MG63 (cell line): ENCODE measurements around the gene TRMT61A. TPM values are rescaled to one million over a fixed set of nuclear protein-coding genes. Genes with fewer than 3 reads are reported as not detected.

Experiments
- DNase-seq: peaks from one replicate; pipeline ENCODE4 v3.0.0-alpha.2; 2020
- H3K27me3 ChIP-seq: fragments of 250-450 bp; sonication (Bioruptor Pico); 2 replicates; pipeline ENCODE4 v1.5.1; 2020; ENCODE audit warnings: mild to moderate bottlenecking, moderate library complexity
- H3K36me3 ChIP-seq: fragments of 250-450 bp; sonication (Bioruptor Pico); 2 replicates; pipeline ENCODE4 v1.5.1; 2020; ENCODE audit warnings: mild to moderate bottlenecking, moderate library complexity
- H3K4me3 ChIP-seq: fragments of 250-450 bp; sonication (Bioruptor Pico); 2 replicates; pipeline ENCODE4 v1.5.1; 2020; ENCODE audit warnings: mild to moderate bottlenecking, moderate library complexity
- H3K9me3 ChIP-seq: fragments of 250-450 bp; sonication (Bioruptor Pico); 2 replicates; pipeline ENCODE4 v1.5.1; 2020; ENCODE audit warnings: mild to moderate bottlenecking, moderate library complexity
- total RNA-seq: library from RNA; depleted of rRNA; stranded (reverse); fragments of >200 nt; shearing (Covaris generic); gene quantifications from 2 replicates; pipeline ENCODE4 v1.2.3, GENCODE V29; 2014; ENCODE audit warnings: low replicate concordance

Gene TRMT61A
- total RNA-seq, 1 experiment from 2014 or later = 43.2 TPM

DNA sequence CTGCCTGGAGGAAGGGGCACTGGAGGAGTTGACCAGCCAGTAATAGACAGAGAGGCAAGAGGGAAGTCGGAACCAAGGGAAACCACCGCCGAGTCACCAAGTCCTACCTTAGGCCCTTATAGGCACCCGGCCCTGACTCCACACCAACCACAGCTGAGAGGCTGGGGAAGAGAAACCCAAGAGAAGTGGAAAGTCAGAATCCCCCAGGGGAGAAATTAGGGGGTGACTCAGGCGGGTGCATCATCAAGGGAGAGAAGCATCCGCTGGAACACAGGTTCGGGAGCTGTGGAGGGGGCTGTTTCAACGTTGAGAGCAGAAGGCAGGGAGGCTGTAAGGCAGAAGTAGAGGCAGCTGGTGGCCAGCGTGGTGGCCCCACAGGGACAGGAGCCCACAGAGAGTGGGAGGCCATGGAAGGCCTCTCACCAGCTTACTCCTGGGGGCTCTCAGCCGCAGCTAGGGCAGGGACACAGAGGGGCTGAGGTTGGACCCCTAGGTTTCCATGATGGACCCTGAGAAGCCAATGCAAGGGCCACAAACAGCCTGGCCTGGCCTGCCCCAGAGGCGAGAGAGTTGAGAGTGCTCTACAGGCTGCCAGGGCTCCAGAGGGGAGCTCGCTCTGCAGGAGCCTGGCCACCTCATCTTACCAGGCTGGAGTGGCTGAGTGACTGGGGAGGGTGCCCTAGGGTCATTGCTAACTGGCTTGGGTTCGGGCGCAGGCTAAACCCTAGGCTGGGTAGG, 1.4 kb upstream of the TRMT61A start:
- Histone ChIP-seq H3K27me3 (no peaks in the 10 kb centered on the region; the same call in 1 of the 2 replicates), H3K4me3 (no peak overlapping the region), H3K9me3 (no peaks in the 10 kb centered on the region), H3K36me3 (peaks cover 4% of the 10 kb centered on the region)
- no peak for DNase-seq

GRCh38 chr14:103528146-103528586, 830 bp upstream of the TRMT61A start:
- H3K27me3 ChIP-seq = no peaks in the 10 kb centered on the region
- peaks cover 4% of the 10 kb centered on the region for H3K36me3 ChIP-seq
- DNase-seq = no peak
- H3K4me3 ChIP-seq = peak overlapping the region; percentile 79
- no peaks in the 10 kb centered on the region for H3K9me3 ChIP-seq

DNA sequence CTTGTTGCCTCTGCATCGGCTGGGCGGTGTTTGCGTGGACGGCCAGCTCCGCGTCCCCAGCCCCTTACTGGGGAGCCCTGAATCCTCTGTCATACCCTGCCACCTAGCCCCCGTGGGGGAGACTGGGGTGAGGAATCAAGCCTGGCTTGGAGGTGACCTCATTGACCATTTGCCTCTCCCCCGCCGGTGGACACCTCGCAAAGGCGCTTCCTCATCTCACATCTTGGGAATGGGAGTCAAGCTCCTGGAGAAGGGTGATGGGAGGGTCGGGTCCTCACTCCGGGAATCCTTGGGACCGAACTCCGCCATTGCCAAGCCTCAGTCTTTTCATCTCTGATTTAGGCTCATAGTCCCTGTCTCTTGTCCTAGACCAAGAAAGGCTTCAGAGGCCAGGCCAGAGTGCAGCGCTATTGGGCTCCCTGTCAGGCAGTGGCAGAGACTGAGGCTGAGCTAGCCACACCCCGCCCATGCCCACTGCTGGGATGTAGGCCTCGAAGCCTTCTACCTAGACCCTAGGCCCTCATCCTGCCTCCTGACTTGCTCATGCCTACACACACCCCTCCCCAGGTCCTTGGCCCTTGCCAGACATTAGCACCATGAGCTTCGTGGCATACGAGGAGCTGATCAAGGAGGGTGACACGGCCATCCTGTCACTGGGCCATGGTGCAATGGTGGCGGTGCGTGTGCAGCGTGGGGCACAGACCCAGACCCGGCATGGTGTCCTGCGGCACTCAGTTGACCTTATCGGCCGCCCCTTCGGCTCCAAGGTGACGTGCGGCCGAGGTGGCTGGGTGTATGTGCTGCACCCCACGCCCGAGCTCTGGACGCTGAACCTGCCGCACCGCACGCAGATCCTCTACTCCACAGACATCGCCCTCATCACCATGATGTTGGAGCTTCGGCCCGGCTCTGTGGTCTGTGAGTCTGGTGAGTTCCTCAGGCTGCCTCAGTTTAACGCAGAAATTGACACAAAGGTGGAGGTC, 678 bp downstream of the TRMT61A start:
- Histone ChIP-seq H3K36me3 (peaks cover 7% of the 10 kb centered on the region), H3K4me3 (peak overlapping the region; percentile 79), H3K27me3 (no peaks in the 10 kb centered on the region), H3K9me3 (no peaks in the 10 kb centered on the region)
- DNase-seq = no peak

DNA sequence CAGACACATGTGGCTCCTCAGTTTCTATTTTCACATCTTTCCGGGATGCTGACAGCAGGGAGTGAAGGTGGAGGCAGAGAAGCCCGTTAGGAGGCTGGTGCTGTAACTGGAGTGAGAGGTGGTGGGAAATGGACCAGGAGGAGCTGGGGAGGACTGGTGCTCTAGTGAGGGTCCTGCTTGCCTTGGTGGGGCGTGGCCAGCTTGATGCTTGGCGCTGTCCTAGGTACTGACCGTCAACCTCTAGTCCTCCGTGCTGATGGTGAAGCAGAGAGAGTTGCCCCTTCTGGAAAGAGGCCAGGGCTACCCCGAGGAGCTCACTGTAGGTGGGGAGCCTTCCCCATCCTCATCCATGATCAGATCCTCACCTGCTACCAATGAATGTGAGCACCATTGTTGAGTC, 1.4 kb downstream of the TRMT61A start:
- no peak for DNase-seq
- Histone ChIP-seq H3K36me3 (peaks cover 7% of the 10 kb centered on the region), H3K27me3 (no peaks in the 10 kb centered on the region), H3K9me3 (no peaks in the 10 kb centered on the region), H3K4me3 (peak overlapping the region; percentile 79)

- no peaks in the 10 kb centered on the region for H3K9me3 ChIP-seq
- H3K4me3 ChIP-seq = no peak overlapping the region
- peaks cover 7% of the 10 kb centered on the region for H3K36me3 ChIP-seq
- DNase-seq = no peak
- no peaks in the 10 kb centered on the region for H3K27me3 ChIP-seq
Measured at GRCh38 chr14:103530831-103531230, 1.8 kb downstream of the TRMT61A start.

- H3K9me3 ChIP-seq = no peaks in the 10 kb centered on the region
- peaks cover 7% of the 10 kb centered on the region for H3K36me3 ChIP-seq
- DNase-seq = no peak
- H3K27me3 ChIP-seq = no peaks in the 10 kb centered on the region
- no peak overlapping the region for H3K4me3 ChIP-seq
Measured at GRCh38 chr14:103531421-103532215, 2.6 kb downstream of the TRMT61A start.

GRCh38 chr14:103532216-103533136, 3.5 kb downstream of the TRMT61A start:
- peaks cover 7% of the 10 kb centered on the region for H3K36me3 ChIP-seq
- no peaks in the 10 kb centered on the region for H3K9me3 ChIP-seq
- no peak overlapping the region for H3K4me3 ChIP-seq
- no peaks in the 10 kb centered on the region for H3K27me3 ChIP-seq
- no peak for DNase-seq

- no peak for DNase-seq
Measured at GRCh38 chr14:103533137-103533998, 4.4 kb downstream of the TRMT61A start.

GRCh38 chr14:103533999-103534575, 5.1 kb downstream of the TRMT61A start:
- Histone ChIP-seq H3K4me3 (no peak overlapping the region), H3K36me3 (peaks cover 7% of the 10 kb centered on the region), H3K27me3 (no peaks in the 10 kb centered on the region), H3K9me3 (no peaks in the 10 kb centered on the region)
- DNase-seq = no peak

More at GRCh38 chr14:103533137-103533998, 4.4 kb downstream of the TRMT61A start:
- no peaks in the 10 kb centered on the region for H3K27me3 ChIP-seq
- no peaks in the 10 kb centered on the region for H3K9me3 ChIP-seq
- peaks cover 7% of the 10 kb centered on the region for H3K36me3 ChIP-seq
- no peak overlapping the region for H3K4me3 ChIP-seq

DNA sequence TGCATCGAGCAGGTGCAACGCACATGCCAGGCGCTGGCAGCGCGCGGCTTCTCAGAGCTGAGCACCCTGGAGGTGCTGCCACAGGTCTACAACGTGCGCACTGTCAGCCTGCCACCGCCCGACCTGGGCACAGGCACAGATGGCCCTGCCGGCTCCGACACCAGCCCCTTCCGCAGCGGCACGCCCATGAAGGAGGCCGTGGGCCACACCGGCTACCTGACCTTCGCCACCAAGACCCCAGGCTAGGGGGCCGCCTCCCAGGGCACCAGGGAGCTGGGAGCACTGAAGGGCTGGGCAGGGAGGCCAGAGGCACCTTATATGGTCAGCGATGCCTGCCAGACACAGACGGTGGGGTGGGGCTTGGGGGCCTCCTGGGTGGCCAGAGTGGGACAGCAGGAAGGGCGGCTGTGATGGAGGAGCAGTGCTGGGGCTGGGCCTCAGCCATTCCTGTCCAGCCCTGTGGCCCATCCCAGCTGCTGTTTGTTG, 5.6 kb downstream of the TRMT61A start:
- peaks cover 7% of the 10 kb centered on the region for H3K36me3 ChIP-seq
- no peak for DNase-seq
- H3K4me3 ChIP-seq = no peak overlapping the region
- no peaks in the 10 kb centered on the region for H3K27me3 ChIP-seq
- H3K9me3 ChIP-seq = no peaks in the 10 kb centered on the region

DNA sequence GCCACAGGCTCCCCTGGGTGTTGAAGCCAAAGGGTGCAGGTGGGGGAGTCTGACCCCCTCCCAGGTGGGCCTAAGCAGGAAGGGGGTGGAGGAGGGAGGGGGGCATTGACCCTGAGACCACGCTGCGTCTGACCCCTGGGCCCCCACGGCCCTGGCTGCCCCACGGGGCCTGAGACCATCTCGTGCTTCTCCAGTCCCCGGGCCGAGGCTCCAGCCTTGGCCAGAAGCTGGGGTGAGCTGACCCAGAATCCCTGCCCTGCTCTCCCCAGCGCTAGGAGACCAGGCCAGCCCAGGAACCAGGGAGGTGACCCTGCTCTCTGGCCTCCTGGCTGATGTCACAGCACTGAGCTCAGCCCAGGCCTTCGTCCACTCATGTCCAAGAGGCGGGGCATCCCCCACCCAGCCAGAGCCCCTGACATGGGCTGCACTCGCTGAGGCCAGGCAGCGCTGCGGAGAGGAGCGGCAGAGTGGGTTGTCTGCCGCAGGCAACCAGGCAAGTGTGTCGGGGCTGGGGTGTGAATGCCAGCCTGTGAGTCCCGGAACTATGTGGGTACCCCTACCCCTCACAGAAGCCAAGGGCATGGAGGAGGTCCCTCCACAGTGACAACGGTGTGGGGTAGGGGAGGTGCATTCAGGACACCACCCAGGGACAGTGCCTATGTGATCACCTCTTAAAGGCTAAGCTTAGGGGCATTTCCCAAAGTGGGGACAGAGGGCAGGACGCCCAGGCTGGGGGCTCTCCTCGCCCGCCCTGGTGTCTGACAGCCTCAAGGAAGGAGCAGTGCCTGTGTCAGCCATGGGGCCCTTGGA, 6.3 kb downstream of the TRMT61A start:
- Histone ChIP-seq H3K36me3 (peaks cover 7% of the 10 kb centered on the region), H3K27me3 (no peaks in the 10 kb centered on the region), H3K4me3 (no peak overlapping the region), H3K9me3 (no peaks in the 10 kb centered on the region)
- DNase-seq = no peak

DNA sequence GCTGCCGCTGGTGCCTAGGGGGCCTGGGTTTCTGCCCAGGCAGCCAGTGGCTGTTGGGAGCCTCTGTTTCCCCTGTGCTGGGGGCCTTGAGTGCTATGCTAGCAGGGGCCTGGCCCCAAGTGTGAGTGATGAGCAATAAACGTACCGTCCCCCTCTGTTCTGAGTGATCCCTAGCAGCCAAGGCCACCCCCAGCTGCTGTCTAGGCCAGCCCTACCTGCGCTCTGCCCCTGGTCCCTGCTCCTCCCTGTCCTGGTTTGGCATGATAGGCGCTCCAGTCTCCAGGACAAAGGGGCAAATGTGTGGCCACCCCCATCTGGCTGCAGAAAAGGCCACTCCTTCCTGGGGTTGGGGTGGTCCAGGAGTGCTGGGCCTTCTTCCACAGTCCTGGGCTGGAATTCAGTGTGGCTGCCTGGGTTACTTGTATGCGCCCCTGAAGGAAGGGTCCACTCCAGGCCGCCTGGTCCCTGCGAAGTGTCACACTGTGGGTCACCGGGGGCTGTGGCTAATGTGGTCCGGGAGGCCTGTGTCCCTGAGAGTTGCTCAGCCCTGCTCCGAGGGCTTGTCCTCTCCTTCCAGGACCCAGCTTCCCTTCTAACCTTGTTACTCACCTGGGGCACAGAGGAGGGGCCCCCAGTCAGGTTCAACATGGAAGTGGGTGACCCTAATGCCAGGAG, 7.0 kb downstream of the TRMT61A start:
- no peak overlapping the region for H3K4me3 ChIP-seq
- H3K36me3 ChIP-seq = peaks cover 2% of the 10 kb centered on the region; the same call in 1 of the 2 replicates
- H3K27me3 ChIP-seq = no peaks in the 10 kb centered on the region
- DNase-seq = no peak
- no peaks in the 10 kb centered on the region for H3K9me3 ChIP-seq

DNA sequence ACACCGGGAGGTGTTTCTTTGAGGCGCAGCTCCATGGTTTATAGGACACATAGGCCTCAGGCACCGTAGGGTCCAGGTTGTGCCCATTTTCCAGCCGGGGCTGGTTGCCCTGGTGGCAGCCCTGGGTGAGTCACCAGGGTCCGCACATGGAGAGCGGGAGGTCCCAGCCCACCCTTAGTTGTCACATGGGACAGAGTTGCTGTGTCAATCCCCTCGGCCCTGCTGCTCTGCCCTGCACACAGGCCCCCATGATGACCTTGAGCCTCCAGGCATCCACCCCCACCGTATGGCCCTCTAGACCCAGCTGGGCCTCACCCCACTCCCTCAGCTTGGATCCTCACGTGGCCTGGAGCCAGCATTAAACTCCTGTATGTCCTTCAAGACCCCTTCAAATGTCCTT, 7.7 kb downstream of the TRMT61A start:
- Histone ChIP-seq H3K27me3 (no peaks in the 10 kb centered on the region), H3K4me3 (no peak overlapping the region), H3K9me3 (no peaks in the 10 kb centered on the region), H3K36me3 (peaks cover 2% of the 10 kb centered on the region; the same call in 1 of the 2 replicates)
- DNase-seq = no peak
